Calu3 (cell line): ENCODE measurements around the gene ID1. TPM values are rescaled to one million over a fixed set of nuclear protein-coding genes. Genes with fewer than 3 reads are reported as not detected.

Experiments used
- BruUV-seq: library from RNA; stranded (reverse); fragments of 400-500 nt; replicated peaks from 2 replicates; lab custom pipeline; 2021; lab: Mats Ljungman, UMichigan
- CTCF ChIA-PET: fragments of 300-600 bp; sonication (Branson Sonifier 250); formaldehyde crosslinking; loops from one replicate; lab custom pipeline; 2022; ENCODE audit warnings: antibody characterized with exemption; lab: Charles Lee
- DNase-seq: peaks from one replicate; pipeline ENCODE4 v3.0.0; 2022
- H3K27ac Mint-ChIP-seq: one replicate; pipeline ENCODE4 v1.8.0; 2022; ENCODE audit warnings: mixed read lengths; ENCODE audit not compliant: unreplicated experiment
- H3K27me3 Mint-ChIP-seq: one replicate; pipeline ENCODE4 v1.8.0; 2022; ENCODE audit warnings: mixed read lengths; ENCODE audit not compliant: unreplicated experiment
- H3K36me3 Mint-ChIP-seq: one replicate; pipeline ENCODE4 v1.8.0; 2022; ENCODE audit warnings: mild to moderate bottlenecking, moderate library complexity, mixed read lengths; ENCODE audit not compliant: insufficient read depth, unreplicated experiment
- H3K4me1 Mint-ChIP-seq: one replicate; pipeline ENCODE4 v1.8.0; 2022; ENCODE audit warnings: mild to moderate bottlenecking, low read depth, mixed read lengths; ENCODE audit not compliant: unreplicated experiment
- H3K4me3 Mint-ChIP-seq: one replicate; pipeline ENCODE4 v1.8.0; 2022; ENCODE audit warnings: mild to moderate bottlenecking, low read depth, moderate library complexity, mixed read lengths; ENCODE audit not compliant: unreplicated experiment
- H3K9me3 Mint-ChIP-seq: one replicate; pipeline ENCODE4 v1.8.0; 2022; ENCODE audit warnings: low read depth, mixed read lengths; ENCODE audit not compliant: unreplicated experiment
- intact Hi-C: fragments of 100-400 bp; cut with micrococcal nuclease; formaldehyde crosslinking; loops from one replicate; pipeline ENCODE4 v1.10.0; 2022; ENCODE audit not compliant: unreplicated experiment
- total RNA-seq: library from RNA; stranded (reverse); gene quantifications from 2 replicates; pipeline ENCODE4 v1.2.3, GENCODE V29; 2022
- TF ChIP-seq, protein P1 (sequence below): fragments of 200-600 bp; IDR thresholded peaks from one replicate; pipeline ENCODE4 v1.8.0; 2022; ENCODE audit warnings: antibody characterized with exemption; ENCODE audit not compliant: unreplicated experiment

ID1 gene
- total RNA-seq, 1 experiment from 2014 or later: 347 TPM

DNA sequence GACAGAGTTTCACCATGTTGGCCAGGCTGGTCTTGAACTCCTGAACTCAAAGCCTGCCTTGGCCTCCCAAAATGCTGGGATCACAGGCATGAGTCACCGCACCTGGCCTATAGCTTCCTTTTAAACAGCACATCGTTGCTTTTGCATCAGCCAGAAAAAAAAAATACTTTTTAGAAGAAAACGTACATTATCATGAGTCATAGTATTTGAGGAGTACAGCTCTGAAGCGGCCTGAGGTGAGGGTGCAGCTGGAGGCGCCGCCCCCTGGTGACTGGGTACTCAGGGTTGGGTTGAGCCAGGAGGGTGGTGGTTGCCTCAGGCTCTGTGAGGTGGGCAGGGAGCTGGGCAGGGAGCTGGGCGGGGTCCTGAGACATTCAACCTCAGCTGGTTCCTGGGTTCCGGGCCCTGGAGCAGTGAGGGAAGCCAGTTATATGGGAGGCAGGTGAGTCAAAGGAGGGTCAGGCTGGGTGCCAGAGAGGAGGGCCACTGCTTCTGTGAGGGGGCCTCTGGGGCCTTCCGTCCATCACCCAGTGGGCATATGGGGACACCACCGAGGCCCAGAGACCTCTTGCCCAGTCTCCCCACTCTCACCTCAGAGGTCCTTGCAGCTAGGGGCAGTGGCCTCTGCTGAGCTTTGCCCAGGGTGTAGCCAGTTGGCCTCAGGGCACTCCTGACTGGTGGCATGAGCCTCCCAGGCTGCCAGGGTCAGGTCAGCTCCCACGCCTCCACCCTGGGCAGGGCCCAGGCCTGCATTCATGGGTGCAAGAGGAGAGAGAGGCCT is 11.7 kb upstream of the ID1 start:
- peak; percentile 100 for DNase-seq
- no peaks in the 10 kb centered on the region for H3K9me3 Mint-ChIP-seq
- no peaks in the 10 kb centered on the region for H3K27me3 Mint-ChIP-seq
- TF ChIP-seq, protein P1, sequence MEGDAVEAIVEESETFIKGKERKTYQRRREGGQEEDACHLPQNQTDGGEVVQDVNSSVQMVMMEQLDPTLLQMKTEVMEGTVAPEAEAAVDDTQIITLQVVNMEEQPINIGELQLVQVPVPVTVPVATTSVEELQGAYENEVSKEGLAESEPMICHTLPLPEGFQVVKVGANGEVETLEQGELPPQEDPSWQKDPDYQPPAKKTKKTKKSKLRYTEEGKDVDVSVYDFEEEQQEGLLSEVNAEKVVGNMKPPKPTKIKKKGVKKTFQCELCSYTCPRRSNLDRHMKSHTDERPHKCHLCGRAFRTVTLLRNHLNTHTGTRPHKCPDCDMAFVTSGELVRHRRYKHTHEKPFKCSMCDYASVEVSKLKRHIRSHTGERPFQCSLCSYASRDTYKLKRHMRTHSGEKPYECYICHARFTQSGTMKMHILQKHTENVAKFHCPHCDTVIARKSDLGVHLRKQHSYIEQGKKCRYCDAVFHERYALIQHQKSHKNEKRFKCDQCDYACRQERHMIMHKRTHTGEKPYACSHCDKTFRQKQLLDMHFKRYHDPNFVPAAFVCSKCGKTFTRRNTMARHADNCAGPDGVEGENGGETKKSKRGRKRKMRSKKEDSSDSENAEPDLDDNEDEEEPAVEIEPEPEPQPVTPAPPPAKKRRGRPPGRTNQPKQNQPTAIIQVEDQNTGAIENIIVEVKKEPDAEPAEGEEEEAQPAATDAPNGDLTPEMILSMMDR: peak; percentile 30
- intact Hi-C loops: loop anchor here (1.0 to 2.0 kb wide), 3 partner anchors 15 to 33 kb away; no protein-coding TSS in a partner anchor
- H3K27ac Mint-ChIP-seq: peak overlapping the region; percentile 80
- CTCF ChIA-PET: interaction anchor here (0.6 to 2.1 kb wide), 12 partner anchors 8 to 145 kb away, joined by 3 to 57 read pairs (median 18); partner anchors contain the start of gene ID1
- H3K36me3 Mint-ChIP-seq: peaks cover 36% of the 10 kb centered on the region
- peaks cover 52% of the 10 kb centered on the region for H3K4me1 Mint-ChIP-seq
- BruUV-seq: no TSS peak
- peak overlapping the region; percentile 75 for H3K4me3 Mint-ChIP-seq

DNA sequence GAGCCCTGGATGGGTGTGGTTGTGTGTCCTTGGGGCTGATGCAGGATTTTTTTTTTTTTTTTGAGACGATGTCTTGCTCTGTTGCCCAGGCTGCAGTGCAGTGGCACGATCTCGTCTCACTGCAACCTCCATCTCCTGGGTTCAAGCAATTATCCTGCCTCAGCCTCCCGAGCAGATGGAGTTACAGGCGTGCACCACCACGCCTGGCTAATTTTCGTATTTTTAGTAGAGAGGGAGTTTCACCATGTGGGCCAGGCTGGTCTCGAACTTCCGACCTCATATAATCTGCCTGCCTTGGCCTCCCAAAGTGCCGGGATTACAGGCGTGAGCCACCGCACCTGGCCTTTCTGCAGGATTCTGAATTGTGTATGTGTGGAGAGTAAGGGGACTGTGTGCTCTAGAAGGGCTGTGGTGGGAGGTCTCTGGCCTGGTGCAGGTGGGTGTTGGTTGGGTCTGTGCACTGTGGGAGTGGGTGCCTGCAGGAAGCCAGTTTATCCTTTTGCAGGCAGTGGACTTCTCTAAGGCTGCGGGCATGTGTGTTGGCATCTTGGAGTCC is 11.0 kb upstream of the ID1 start:
- no peaks in the 10 kb centered on the region for H3K9me3 Mint-ChIP-seq
- no peak for DNase-seq
- CTCF ChIA-PET: interaction anchor here (0.6 to 2.3 kb wide), 13 partner anchors 9 to 34 kb away, joined by 3 to 57 read pairs (median 14); partner anchors contain the start of gene ID1
- H3K27ac Mint-ChIP-seq: peak overlapping the region; percentile 80
- no TSS peak for BruUV-seq
- intact Hi-C loops: no loop called here
- H3K4me3 Mint-ChIP-seq: peak overlapping the region; percentile 75
- TF ChIP-seq, protein P1: no peak
- peaks cover 48% of the 10 kb centered on the region for H3K4me1 Mint-ChIP-seq
- peaks cover 32% of the 10 kb centered on the region for H3K36me3 Mint-ChIP-seq
- H3K27me3 Mint-ChIP-seq: no peaks in the 10 kb centered on the region

DNA sequence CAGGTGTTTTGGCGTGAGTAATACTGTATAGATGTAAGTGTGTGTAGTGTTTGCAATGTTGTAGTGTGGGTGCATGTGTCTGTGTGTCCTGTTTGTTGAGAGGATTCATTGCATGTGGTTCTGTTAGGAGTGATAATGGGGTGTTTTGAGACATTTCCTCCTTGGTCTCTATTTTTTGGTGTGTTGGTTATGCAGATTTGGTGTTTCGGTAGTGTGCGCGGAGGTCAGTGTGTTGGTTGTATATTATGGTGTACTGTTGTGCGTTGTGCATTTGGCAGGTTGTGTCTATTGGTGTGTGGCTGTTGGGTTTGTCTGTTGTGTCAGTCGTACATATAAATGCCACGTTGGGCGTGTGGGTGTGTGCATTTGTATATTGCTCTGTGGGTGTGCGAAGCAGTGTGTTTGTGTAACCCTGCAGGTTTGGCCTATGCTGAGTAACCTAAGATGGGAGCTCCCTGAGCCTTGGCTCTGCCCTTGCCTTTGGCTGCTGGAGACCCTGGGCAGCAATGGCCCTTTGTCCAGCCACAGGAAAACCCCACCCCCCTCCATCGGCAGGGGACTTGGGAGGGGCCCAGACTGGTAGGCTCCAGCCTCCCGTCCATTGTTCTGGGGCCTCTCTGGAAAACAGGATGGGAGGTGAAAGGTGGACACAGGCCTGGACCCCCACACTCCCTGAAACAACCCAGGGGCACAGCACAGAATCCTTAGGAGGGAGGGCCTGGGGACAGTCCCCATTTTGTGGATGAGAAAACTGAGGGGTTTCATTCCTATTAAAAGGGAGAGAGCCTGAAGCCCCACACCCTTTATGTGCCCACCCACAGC is 10.3 kb upstream of the ID1 start:
- intact Hi-C loops: no loop called here
- H3K27ac Mint-ChIP-seq: peak overlapping the region; percentile 80
- TF ChIP-seq, protein P1: no peak
- CTCF ChIA-PET: interaction anchor here (0.6 to 2.3 kb wide), 8 partner anchors 10 to 37 kb away, joined by 3 to 13 read pairs (median 6); partner anchors contain the start of gene ID1
- peak; percentile 81 for DNase-seq
- H3K36me3 Mint-ChIP-seq: peaks cover 32% of the 10 kb centered on the region
- peaks cover 48% of the 10 kb centered on the region for H3K4me1 Mint-ChIP-seq
- TSS peak; percentile 98 for BruUV-seq
- peak overlapping the region; percentile 75 for H3K4me3 Mint-ChIP-seq
- no peaks in the 10 kb centered on the region for H3K9me3 Mint-ChIP-seq
- H3K27me3 Mint-ChIP-seq: no peaks in the 10 kb centered on the region

DNA sequence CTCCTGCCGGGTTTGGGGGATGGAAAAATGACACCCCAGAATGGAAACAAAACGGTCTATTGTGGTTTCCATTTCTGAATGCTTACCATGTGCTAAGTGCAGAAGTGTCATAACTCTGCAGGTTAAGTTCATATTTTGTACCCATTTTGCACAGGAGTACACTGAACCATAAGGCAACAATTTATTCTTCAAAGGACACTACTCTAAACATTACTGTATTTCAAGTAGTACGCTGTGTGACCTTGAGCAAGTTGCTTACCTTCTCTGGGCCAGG is 9.8 kb upstream of the ID1 start:
- H3K36me3 Mint-ChIP-seq: peaks cover 38% of the 10 kb centered on the region
- H3K27me3 Mint-ChIP-seq: no peaks in the 10 kb centered on the region
- TF ChIP-seq, protein P1: no peak
- intact Hi-C loops: no loop called here
- no peak for DNase-seq
- BruUV-seq: no TSS peak
- peak overlapping the region; percentile 75 for H3K4me3 Mint-ChIP-seq
- CTCF ChIA-PET: interaction anchor here (0.6 to 2.3 kb wide), 10 partner anchors 10 to 468 kb away, joined by 3 to 13 read pairs (median 6); partner anchors contain the start of gene ID1
- H3K9me3 Mint-ChIP-seq: no peaks in the 10 kb centered on the region
- H3K27ac Mint-ChIP-seq: peak overlapping the region; percentile 80
- peaks cover 48% of the 10 kb centered on the region for H3K4me1 Mint-ChIP-seq
